HG03565 (cell line): Measurements from ENCODE around the gene ASB2.

Source experiments
- ATAC-seq: cut with Tn5 transposase; IDR thresholded peaks from one replicate; pipeline ENCODE4 v1.9.1; 2021; ENCODE audit warnings: mild to moderate bottlenecking, moderate library complexity; ENCODE audit not compliant: unreplicated experiment

ASB2 gene

GRCh38 chr14:94001501-94002396 lies 25.4 kb upstream of the ASB2 start:
- peak; percentile 51 for ATAC-seq

DNA sequence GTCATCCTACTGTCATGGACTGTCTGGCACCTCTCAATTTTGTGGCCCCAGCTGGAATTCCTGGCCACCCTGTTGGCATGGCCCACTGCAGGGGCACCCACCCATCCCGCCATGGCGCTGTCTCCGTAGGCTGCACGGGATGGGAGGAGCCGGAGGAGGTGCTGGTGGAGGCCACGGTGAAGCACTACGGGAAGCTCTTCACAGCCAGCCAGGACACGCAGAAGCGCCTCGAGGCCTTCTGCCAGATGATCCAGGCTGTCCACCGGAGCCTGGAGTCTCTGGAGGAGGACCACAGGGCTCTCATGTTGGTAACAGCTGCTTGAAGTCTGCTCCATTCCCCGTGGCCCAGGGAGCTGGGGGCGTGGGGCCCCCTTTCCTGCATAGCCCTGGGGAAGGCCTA lies 24.6 kb upstream of the ASB2 start:
- ATAC-seq = no peak

DNA sequence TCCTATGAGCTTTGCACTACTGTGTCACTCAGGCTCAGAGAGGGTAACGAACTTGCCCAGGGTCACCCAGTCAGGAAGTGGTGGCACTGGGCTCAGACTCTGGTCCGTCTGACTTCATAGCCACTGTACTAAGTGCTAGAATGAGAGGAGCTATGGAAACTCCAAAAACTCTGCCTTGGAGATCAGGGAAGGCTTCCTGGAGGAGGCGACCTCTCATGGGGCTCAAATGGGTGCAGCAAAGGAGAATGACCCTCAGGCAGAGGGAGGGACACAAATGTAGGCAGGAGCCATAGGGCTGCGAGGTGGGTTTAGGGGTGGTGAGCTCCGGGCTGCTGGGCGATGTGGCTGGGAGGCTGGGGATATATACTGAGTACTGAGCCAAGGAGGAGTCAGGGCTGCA lies 23.9 kb upstream of the ASB2 start:
- no peak for ATAC-seq

- no peak for ATAC-seq
These were observed 23.2 kb upstream of the ASB2 start for GRCh38 chr14:93999573-93999972.

DNA sequence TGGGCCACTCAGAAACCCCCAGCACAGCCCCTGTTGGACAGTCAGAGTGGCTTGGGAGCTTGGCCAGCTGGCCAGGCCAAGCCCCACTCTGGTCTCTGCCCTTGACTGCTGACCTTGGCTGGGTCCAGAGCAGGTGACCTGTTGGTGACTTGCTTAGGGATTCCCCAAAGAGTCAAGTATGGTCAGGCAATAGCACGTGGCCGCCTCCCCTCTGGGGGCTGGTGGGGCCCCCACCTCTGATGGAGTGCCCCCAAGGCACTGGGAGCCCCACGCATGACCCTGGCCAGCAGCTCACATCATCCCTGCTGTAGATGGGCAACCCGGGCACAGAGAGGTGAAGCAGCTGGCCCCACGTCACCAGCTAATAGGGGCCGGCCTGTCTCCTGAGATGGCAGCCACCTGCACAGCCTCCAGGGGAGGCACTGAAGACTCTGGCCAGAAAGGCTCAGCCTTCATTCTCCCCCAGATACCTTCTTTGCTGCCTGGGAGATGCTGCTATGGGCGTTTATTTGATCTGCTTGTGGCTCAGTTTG lies 22.6 kb upstream of the ASB2 start:
- ATAC-seq = no peak

GRCh38 chr14:93997916-93998870 lies 21.8 kb upstream of the ASB2 start:
- ATAC-seq = no peak

DNA sequence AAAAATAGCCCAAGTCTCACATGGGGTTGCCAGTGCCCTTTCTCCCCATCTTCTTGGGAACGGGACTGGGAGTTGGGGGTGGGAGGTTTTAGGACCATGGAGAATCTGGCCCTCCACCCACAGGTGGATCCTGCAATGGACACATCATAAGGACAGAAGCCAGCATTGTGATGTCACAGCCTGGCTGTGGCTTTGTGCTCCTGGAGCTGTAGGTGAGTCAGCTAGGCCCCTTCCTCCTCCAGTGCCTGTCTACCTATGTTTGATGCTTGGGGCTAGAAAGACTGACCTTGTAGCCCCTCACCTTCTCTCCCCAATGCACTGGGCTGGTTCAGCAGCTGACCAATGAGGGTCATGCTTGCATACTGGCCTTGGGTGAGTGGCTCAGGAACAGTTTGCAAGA lies 20.7 kb upstream of the ASB2 start, which contains the start of gene CCDC197:
CCDC197 (plus strand) TSS at position 220 of the 400 bp plus-strand sequence. CDS start 831 bp downstream, outside the sequence.
- ATAC-seq = no peak

DNA sequence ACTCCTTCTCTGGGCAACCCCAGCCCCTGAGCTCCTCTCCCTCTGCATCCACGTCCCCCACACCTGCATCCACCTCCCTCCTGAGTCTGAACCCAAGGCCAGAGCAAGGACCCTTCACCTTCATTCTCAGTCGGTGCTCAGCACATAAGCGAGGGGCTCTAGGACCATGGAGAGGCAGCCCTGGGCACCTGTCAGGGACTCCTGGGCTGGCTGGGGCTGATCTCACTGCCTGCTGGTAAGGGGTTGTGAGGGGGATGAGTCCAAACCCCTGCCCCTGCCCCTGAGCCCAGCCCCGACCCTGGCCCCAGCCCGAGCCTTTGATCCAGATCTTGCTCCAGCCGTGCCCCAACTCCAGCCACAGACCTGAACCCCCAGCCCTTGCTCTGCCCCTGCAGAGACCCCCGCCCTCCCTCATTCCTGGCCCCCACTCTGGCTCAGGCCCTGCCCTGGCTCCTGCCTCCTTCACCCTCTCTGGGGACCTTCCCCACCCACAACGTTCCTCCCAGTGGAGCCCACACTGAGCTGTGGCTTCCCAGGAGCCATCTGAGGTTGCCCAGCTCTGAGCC lies 19.8 kb upstream of the ASB2 start:
- no peak for ATAC-seq

- no peak for ATAC-seq
These were observed 18.7 kb upstream of the ASB2 start for GRCh38 chr14:93994919-93995682.

GRCh38 chr14:93993382-93993781 lies 17.0 kb upstream of the ASB2 start:
- no peak for ATAC-seq

DNA sequence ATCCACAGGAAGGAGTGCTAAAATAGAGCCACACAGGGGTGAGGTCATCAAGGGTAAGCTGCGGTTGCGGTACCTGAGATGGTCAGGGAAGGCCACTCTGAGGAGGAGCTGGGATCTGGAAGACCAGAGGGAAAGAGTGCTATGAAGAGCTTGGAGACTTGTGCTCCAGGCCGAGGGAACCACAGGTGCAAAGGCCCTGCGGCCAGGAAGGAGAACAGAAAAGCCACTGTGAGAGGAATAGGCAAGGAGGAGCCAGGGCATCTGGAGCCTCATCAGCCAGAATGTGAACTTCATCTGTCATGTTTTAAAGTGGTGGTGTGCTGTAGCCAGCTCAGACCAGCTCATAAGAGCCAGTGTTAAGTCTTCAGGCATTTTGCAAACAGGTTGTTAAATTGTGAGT lies 15.3 kb upstream of the ASB2 start:
- no peak for ATAC-seq

GRCh38 chr14:93991212-93991611 lies 14.8 kb upstream of the ASB2 start:
- no peak for ATAC-seq

DNA sequence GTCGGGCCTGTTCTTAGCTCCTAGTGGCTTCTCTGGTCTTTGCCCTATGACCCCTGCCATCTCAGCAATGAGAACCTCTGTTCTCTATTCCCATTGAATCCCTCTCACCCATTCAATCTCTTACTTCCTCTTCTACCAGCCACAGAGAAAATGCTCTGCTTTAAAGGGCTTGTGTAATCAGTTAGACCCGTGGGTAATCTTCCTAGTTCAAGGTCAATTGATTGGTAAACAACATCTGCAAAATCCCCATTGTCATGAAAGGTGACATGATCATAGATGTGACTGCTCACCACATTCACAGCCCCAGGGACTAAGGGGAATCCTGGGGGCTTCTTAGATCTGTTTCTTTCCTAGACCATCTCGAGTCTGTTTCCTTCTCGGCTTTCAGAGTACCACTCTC lies 13.6 kb upstream of the ASB2 start:
- ATAC-seq = peak; percentile 74

GRCh38 chr14:93987815-93988476 lies 11.6 kb upstream of the ASB2 start:
- ATAC-seq = no peak

GRCh38 chr14:93987376-93987775 lies 11.0 kb upstream of the ASB2 start:
- ATAC-seq = no peak

- no peak for ATAC-seq
These were observed 10.6 kb upstream of the ASB2 start for GRCh38 chr14:93986955-93987354.

DNA sequence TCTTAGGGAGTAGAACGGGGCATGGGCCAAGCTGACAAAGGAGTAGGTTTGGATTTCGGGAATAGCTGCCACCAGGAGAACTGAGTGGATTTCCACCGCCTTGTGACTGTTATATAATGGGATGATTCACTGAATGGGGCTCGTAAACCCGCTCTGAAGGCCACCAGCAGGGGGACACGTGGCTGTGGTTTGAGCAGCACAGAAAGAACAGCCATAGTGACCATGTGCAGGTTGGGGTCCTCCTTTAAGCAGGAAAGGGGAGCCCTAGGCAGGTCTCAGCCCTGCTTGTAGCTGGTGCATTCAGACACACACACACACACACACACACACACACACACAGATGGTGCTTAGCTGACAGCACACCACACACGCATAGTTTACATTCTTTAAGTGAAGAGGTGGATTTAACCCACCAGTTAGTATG lies 8.6 kb upstream of the ASB2 start:
- no peak for ATAC-seq

- no peak for ATAC-seq
These were observed 7.7 kb upstream of the ASB2 start for GRCh38 chr14:93984070-93984469.

DNA sequence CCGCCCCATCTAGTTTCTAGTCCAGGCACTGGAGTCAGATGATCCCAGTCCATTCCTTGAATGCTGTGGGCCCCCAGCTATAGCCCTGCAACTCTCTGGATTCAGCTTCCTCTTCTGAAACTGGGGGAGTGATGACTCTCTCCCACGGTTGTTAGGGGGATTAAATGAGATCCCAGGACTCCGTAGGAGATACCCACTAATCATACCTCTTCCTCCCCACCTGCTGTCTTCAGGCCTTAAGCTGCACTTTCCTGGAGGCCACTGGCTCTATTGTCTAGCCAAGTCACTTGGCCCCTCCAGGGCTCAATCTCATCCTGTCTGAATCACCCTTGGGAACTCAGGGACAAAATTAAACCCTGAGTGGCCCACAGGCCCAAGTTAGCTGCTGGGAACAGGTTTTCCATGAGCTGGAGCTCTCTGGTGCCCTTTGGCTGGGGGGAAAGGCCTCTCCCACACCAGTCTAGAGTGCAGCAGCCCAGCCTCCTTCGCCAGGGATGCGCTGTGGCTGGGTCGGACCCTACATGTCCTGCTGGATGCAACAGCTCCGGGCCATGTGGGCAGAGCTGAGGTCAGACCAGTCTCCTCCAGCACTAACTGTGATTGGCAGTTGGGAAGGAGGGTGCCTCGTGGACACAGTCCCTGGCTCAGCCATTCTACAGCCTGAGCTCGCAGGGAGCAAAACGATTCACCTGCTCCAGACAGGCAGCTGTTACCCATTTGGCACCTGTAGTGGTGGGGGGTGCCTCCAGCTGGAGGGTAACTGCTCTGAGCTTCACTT lies 6.0 kb upstream of the ASB2 start:
- no peak for ATAC-seq
